Activated naive CD8-positive, alpha-beta T cell treated with anti-CD3 and anti-CD28 coated beads for 36 hours (primary cell): ENCODE measurements around the gene CCNJL. TPM values are rescaled to one million over a fixed set of nuclear protein-coding genes. Genes with fewer than 3 reads are reported as not detected.

Experiments used
- DNase-seq: peaks from one replicate; pipeline ENCODE4 v3.0.0; 2021
- H3K27ac Mint-ChIP-seq: one replicate; pipeline ENCODE4 v1.8.0; 2022; ENCODE audit warnings: mild to moderate bottlenecking, moderate library complexity, mixed read lengths
- H3K27me3 Mint-ChIP-seq: one replicate; pipeline ENCODE4 v1.8.0; 2022; ENCODE audit warnings: mild to moderate bottlenecking, mixed read lengths
- H3K36me3 Mint-ChIP-seq: one replicate; pipeline ENCODE4 v1.8.0; 2021; ENCODE audit warnings: mild to moderate bottlenecking, mixed read lengths
- H3K4me1 Mint-ChIP-seq: one replicate; pipeline ENCODE4 v1.8.0; 2021; ENCODE audit warnings: mixed read lengths
- H3K4me3 Mint-ChIP-seq: one replicate; pipeline ENCODE4 v1.8.0; 2022; ENCODE audit warnings: mild to moderate bottlenecking, moderate library complexity, mixed read lengths
- H3K9me3 Mint-ChIP-seq: one replicate; pipeline ENCODE4 v1.8.0; 2022; ENCODE audit warnings: mixed read lengths
- total RNA-seq, 2 experiments: library from RNA; stranded (reverse); gene quantifications; one replicate each; pipeline ENCODE4 v1.2.3, GENCODE V29; 2021

CCNJL gene, protein sequence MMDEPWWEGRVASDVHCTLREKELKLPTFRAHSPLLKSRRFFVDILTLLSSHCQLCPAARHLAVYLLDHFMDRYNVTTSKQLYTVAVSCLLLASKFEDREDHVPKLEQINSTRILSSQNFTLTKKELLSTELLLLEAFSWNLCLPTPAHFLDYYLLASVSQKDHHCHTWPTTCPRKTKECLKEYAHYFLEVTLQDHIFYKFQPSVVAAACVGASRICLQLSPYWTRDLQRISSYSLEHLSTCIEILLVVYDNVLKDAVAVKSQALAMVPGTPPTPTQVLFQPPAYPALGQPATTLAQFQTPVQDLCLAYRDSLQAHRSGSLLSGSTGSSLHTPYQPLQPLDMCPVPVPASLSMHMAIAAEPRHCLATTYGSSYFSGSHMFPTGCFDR
- total RNA-seq = not detected

DNA sequence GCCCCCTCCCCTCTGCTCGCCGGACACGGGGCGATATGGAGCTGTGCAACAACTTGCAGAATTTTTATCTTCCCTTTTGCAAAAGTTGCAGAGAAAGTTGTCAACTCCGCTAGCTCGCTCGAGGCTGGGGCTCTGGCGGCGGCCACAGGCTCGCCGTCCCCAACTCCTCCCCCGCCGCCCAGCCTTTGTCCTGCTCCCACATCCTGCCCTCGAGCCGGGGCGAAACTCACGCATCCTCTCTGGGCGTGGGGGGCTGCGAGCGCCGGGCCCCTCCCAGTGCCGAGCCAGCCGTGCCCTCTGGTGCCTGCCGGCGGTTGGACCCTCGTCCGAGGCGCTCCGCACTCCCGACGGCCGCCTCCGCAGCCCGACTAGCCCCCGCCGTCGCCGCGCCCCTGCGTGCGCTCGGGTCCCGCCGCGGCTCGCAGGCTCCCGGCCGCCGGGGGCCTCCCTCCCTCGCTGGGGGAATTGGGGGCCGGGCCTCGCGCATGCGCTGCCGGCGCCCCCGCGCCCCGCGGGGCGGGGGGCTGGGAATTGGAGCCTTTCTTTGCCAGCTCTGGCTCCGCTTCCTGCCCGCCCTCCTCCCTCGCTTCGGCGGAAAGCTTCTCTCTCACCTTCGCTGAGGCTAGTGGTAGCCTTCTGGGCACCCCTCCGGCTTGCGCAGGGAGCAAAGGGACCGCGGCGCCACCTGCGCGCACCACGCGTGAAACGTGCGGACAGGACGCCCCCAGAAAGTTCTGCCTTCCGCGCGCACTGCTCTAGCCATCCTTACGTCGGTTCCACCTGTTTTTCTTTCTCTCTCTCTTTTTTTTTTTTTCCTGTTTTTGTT lies at the start of gene CCNJL:
Gene CCNJL (minus strand): TSS at position 431 of the 826 bp plus-strand sequence. CDS start 641 bp downstream, outside the sequence.
- Mint-ChIP-seq H3K4me3 (peak within 1 kb of the TSS; percentile 76), H3K4me1 (peaks cover 6% of the 10 kb centered on the region), H3K36me3 (no peaks in the 10 kb centered on the region), H3K9me3 (no peaks in the 10 kb centered on the region), H3K27me3 (peaks cover 79% of the 10 kb centered on the region), H3K27ac (no peak within 1 kb of the TSS)
- DNase-seq = peak; percentile 18

DNA sequence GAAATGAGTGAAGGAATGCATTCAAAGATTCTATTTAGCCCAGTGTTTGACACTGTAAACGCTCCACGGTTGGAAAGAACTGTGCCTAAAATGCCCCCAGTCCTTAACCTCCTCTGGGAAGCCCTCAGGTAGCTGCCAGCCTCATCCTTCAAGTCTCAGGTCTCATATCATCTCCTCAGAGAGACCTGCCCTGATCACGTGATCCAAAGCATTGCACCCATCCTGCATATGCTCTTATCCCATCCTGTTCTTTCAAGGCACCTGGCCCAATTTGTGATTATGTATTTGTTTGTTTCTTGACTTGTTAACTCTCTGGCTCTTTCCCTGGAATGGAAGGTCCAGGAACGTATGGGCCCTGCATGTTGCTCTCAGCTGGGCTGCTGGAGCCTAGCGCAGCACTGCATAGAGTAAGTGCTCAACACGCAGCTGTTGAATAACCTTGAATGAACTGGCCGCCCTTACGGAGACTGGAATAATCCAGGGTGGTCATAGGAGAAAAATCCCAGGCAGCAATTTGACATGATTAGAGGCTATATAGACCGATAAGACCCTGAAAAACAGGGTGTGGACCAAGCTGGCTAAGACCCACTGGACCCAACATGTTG lies 49.4 kb upstream of the CCNJL start:
- H3K27ac Mint-ChIP-seq = no peak overlapping the region
- DNase-seq = no peak
- no peaks in the 10 kb centered on the region for H3K9me3 Mint-ChIP-seq
- H3K4me1 Mint-ChIP-seq = no peaks in the 10 kb centered on the region
- no peak overlapping the region for H3K4me3 Mint-ChIP-seq
- H3K27me3 Mint-ChIP-seq = peaks cover 11% of the 10 kb centered on the region
- no peaks in the 10 kb centered on the region for H3K36me3 Mint-ChIP-seq

DNA sequence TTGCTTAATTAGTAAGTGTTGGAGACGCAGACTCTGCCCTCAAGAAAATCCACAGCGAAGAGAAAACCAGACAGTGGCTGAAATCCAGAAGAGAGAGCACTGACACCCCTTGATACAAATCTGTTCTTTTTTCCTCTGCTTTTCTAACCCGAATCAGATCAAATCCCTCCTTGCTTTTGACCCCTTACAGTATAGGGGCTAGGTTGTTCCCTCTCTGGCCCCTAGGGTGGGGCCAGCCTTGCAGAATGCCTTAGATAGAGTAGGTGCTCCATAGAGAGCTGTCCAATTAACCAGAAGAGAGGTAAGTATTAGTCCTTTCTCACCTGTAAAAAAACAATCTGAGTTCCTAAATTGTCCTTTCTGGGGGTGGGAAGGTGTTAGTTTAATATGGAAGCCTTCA lies 47.9 kb upstream of the CCNJL start:
- no peaks in the 10 kb centered on the region for H3K4me1 Mint-ChIP-seq
- H3K36me3 Mint-ChIP-seq = no peaks in the 10 kb centered on the region
- no peaks in the 10 kb centered on the region for H3K9me3 Mint-ChIP-seq
- H3K27me3 Mint-ChIP-seq = peaks cover 10% of the 10 kb centered on the region
- H3K27ac Mint-ChIP-seq = no peak overlapping the region
- no peak overlapping the region for H3K4me3 Mint-ChIP-seq
- no peak for DNase-seq

DNA sequence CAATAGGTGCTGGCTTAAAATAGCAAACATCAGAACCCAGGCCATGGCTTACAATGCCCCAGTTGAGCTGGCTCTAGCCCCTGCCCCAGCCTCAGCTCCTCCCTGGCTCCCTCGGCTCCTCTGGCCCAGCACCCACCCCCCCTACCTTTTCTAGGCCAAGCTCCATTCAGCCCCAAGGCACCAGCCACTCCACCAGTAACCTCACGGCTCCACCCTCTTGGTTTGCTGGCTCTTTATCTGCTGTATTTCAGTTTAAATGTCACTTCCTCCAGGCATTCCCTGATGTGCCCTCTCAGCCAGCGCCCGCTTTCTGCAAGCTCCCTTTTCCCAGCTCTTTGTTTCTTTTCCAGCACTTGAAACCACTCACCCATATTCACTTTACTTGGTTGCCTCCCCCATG lies 47.5 kb upstream of the CCNJL start:
- H3K36me3 Mint-ChIP-seq = no peaks in the 10 kb centered on the region
- H3K9me3 Mint-ChIP-seq = no peaks in the 10 kb centered on the region
- no peaks in the 10 kb centered on the region for H3K4me1 Mint-ChIP-seq
- DNase-seq = no peak
- no peak overlapping the region for H3K27ac Mint-ChIP-seq
- H3K4me3 Mint-ChIP-seq = no peak overlapping the region
- H3K27me3 Mint-ChIP-seq = peaks cover 6% of the 10 kb centered on the region

DNA sequence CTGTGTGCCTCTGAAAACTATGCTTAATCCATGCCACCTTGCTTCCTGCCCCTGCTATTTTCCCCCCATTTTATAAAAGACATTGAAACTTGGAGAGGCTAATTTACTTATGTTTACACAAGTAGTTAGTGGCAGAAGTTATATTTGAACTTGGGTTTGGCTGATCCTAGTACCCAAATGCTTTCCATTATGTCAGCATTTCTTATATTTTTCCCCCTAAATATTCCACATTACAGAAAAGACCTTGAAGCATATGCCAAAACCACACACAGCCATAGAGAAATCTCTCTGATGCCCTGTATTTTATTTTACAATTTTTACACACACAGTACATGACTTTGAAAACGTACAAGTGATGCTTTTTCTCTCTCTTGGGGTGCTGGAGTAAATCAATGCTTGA lies 46.9 kb upstream of the CCNJL start:
- no peak overlapping the region for H3K27ac Mint-ChIP-seq

DNA sequence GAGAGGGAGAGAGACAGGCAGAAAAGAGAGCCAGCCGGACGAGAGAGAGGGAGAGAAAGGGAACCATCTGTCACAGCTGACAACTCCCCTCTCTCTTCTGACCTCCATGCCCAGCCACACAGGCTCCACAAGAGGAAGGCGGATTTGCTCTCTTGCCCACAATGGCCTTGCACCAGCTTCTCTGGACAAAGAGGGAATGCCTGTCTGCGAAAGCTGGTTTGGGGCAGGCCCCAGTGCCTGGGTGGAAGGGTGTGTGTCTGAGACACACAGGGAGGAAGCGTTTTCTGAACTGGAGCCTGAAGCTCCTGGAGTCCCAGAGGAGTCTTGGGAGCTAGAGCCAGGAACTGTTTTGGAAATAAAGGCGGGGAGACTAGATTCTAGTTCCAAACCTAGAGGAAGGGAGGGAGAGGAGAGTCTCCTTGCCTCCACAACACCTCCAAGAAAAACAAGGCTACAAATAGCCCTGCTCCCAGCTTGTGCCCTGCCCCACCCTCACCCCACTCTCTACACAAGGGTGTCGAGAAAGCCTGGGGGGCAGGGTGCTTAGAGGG lies 45.6 kb upstream of the CCNJL start:
- H3K27me3 Mint-ChIP-seq = peaks cover 6% of the 10 kb centered on the region
- H3K36me3 Mint-ChIP-seq = no peaks in the 10 kb centered on the region
- H3K9me3 Mint-ChIP-seq = no peaks in the 10 kb centered on the region
- no peak overlapping the region for H3K27ac Mint-ChIP-seq
- no peak overlapping the region for H3K4me3 Mint-ChIP-seq
- no peak for DNase-seq
- no peaks in the 10 kb centered on the region for H3K4me1 Mint-ChIP-seq

More for the DNA sequence above, 46.9 kb upstream of the CCNJL start:
- DNase-seq = no peak
- Mint-ChIP-seq H3K36me3 (no peaks in the 10 kb centered on the region), H3K27me3 (peaks cover 6% of the 10 kb centered on the region), H3K4me3 (no peak overlapping the region), H3K9me3 (no peaks in the 10 kb centered on the region), H3K4me1 (no peaks in the 10 kb centered on the region)

DNA sequence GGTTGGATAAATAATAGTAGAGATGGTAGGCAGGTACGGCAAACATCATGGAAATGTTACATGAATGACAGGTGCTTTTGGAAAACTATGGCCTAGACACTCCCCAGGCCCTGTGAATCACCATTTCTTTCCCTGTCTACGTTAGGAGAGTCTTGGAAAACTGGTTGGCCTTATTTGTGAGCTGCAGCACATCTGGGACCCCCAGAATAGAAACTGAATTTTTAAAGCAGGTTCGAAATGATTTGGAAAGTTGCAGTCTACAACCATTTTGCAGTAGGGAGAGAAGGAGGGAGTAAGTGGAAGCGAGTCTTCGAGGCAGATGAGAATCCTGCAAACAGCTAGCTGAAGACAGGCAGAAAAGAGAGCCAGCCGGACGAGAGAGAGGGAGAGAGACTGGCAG lies 45.0 kb upstream of the CCNJL start:
- no peak for DNase-seq
- no peak overlapping the region for H3K4me3 Mint-ChIP-seq
- no peaks in the 10 kb centered on the region for H3K9me3 Mint-ChIP-seq
- no peaks in the 10 kb centered on the region for H3K4me1 Mint-ChIP-seq
- peaks cover 6% of the 10 kb centered on the region for H3K27me3 Mint-ChIP-seq
- H3K36me3 Mint-ChIP-seq = no peaks in the 10 kb centered on the region
- H3K27ac Mint-ChIP-seq = no peak overlapping the region

DNA sequence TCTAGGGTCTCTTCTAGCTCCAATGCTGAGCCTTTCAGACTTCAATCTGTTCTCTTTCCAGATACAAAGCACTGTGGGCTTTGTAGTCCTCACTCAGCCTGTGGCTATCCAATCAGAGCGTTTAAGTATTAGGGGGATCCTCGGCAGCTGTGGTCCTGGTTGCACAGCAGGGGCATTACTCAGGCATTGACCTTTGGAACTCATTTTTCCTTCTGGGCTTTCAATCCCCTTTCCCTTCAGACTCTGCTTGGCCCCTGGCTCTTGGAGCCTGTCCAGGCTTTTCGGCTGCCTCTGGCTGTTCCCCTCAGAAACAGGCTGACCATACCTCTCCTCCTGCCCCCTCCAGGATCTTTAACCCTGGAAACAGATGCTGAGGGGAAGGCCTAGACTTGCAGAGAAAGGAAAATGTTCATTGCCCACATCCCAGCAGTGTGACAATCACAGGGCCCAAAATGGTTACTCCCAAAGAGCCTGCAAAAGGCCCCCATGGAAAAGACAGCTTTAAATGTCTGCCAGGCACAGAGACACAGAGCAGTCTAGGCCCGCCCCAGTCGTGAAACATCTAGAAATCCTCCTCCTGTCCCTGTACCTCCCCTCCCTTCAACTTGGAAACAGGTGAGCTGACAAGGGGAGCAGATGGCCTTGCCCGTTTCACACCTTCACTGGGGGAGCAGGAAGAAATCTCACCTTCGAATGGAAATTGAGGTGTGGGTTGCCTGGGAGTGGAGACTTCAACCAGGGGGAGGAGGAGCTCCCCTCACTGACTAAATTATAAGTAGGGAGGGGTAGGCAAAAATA lies 44.4 kb upstream of the CCNJL start:
- no peak overlapping the region for H3K4me3 Mint-ChIP-seq
- H3K9me3 Mint-ChIP-seq = no peaks in the 10 kb centered on the region
- no peaks in the 10 kb centered on the region for H3K4me1 Mint-ChIP-seq
- H3K36me3 Mint-ChIP-seq = no peaks in the 10 kb centered on the region
- peak overlapping the region; percentile 11 for H3K27ac Mint-ChIP-seq
- DNase-seq = no peak
- H3K27me3 Mint-ChIP-seq = peaks cover 6% of the 10 kb centered on the region

DNA sequence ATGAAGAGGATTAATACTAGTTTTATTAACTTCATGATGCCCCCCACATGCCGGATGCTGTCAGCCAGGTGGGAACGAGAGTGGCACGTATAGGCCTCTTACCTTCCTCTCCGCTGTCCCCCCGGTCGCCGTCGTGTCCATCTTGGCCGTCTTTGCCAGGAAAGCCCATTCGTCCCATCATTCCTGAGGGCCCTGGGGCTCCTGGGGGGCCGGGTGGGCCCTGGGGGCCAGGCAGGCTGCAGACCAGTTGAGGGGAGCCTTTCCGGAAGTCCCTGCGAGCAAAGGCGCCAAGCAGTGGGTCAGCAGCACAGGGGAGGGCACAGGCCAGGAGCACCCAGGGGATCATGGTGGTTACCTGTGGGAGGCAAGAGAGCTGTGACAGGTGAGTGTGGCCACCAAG lies 42.3 kb upstream of the CCNJL start:
- Mint-ChIP-seq H3K4me3 (no peak overlapping the region), H3K9me3 (no peaks in the 10 kb centered on the region), H3K36me3 (no peaks in the 10 kb centered on the region), H3K4me1 (no peaks in the 10 kb centered on the region), H3K27me3 (no peaks in the 10 kb centered on the region), H3K27ac (no peak overlapping the region)
- DNase-seq = no peak

DNA sequence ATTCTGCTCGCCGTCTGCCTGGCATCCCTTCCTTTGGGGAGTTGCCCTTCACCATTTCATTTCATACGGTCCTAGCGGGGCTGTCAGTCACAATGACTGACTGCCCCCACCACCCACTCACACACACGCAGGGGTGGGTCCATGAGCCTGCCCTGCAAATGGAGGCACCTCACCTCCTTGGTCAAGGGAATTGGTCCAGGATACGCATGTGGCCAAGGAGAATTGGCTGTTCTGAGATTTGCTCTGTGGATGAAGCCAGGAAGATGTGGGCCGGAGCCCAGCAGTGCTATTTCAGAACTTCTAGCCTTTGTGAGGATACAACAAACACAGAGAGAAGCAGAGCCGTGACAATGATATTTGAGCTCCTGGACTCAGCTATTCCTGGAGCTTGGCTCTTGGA lies 41.0 kb upstream of the CCNJL start:
- Mint-ChIP-seq H3K4me3 (no peak overlapping the region), H3K9me3 (no peaks in the 10 kb centered on the region), H3K4me1 (no peaks in the 10 kb centered on the region), H3K27ac (no peak overlapping the region), H3K27me3 (no peaks in the 10 kb centered on the region), H3K36me3 (no peaks in the 10 kb centered on the region)
- DNase-seq = no peak

DNA sequence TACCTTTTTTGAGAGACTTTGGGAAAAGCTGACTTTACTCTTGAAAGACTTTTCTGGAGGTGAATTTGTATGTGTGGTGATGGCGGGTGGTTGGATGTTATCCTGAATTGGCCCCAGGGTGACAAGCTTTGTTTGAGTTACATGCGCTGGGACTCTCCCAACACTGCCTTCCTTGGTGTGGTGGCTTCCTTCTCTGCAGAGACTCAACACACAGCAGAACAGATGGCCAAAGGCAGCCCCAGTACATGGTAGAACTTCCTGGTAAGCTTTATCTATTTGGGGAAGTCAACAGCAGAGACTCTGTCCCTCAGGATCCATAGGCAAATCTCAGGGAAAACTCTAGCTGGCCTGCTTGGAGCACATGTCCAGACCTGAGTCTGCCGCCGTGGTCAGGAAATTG lies 39.9 kb upstream of the CCNJL start:
- no peak for DNase-seq
- no peaks in the 10 kb centered on the region for H3K36me3 Mint-ChIP-seq
- H3K27ac Mint-ChIP-seq = no peak overlapping the region
- no peaks in the 10 kb centered on the region for H3K27me3 Mint-ChIP-seq
- no peaks in the 10 kb centered on the region for H3K4me1 Mint-ChIP-seq
- H3K4me3 Mint-ChIP-seq = no peak overlapping the region
- H3K9me3 Mint-ChIP-seq = no peaks in the 10 kb centered on the region

DNA sequence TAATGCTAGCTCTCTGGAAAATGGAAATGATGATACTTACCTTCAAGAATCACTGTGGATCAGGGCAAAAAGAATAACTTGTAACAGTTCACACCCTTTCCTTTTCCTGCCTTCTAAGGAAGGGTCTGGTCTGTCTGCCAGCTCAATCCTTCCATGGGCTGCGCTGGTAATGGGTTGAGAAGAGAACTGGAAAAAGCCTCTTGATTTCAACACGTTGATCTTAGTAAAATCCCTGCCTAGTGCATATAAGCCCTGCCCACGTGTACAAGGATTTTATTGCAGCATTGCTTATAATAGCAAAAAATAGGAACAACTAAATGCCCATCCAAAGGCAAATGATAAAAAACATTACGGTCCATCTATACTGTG lies 37.6 kb upstream of the CCNJL start:
- H3K4me1 Mint-ChIP-seq = no peaks in the 10 kb centered on the region
- DNase-seq = no peak
- no peak overlapping the region for H3K4me3 Mint-ChIP-seq
- no peaks in the 10 kb centered on the region for H3K36me3 Mint-ChIP-seq
- no peaks in the 10 kb centered on the region for H3K27me3 Mint-ChIP-seq
- H3K9me3 Mint-ChIP-seq = no peaks in the 10 kb centered on the region
- H3K27ac Mint-ChIP-seq = no peak overlapping the region

DNA sequence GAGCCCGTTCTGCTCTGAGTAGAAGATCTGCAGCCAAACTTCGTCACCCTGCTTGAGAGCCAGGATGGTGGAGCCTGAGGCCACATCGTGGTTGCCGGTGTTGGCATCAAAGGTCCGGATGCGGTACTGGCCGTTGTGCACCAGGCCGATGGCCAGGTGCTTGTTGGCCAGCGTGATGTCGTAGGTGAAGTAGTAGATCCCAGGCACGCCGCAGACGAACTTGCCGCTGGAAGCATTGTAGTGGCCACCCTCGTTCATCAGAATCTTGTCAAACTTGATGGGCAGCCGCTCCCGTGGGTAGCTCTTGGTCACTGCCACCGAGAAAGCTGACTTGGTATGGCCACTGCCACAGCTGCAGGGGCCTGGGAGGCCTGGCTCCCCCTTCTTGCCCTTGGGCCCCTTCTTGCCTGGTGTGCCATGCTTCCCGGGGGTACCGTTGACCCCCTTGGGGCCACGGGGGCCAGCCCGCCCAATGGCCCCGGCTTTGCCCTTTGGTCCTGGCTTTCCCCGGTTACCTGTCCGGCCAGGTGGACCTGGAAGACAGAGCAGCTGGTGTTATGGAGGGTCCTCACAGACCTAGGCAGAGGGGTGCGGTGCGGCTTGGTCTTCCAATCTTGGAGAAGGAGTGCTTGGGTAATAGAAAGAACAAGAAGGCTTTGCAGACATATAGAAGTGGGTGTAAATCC lies 37.0 kb upstream of the CCNJL start:
- DNase-seq = no peak

DNA sequence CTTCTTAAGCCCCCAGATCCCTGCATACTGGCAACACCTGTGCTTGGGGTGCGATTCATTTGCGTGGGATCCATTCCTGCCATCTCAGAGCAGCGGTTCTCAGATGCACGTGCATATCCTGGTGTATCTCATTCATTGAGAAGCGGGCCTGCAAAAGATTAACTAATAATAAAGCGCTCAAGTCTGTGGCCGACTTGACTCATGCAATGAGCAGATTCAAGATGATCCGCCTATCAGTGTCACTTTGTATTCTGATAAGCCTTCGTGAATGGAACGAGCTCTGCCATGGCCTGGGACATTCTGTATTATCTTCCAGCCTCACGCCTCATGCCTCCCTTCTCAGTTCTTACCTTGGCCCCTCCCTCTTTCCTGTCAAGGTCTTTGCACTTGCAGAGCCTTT lies 35.7 kb upstream of the CCNJL start:
- H3K9me3 Mint-ChIP-seq = no peaks in the 10 kb centered on the region
- DNase-seq = no peak
- no peak overlapping the region for H3K27ac Mint-ChIP-seq
- H3K36me3 Mint-ChIP-seq = no peaks in the 10 kb centered on the region
- no peak overlapping the region for H3K4me3 Mint-ChIP-seq
- H3K27me3 Mint-ChIP-seq = no peaks in the 10 kb centered on the region
- H3K4me1 Mint-ChIP-seq = no peaks in the 10 kb centered on the region

More for the DNA sequence above, 37.0 kb upstream of the CCNJL start:
- Mint-ChIP-seq H3K27me3 (no peaks in the 10 kb centered on the region), H3K4me3 (no peak overlapping the region), H3K36me3 (no peaks in the 10 kb centered on the region), H3K9me3 (no peaks in the 10 kb centered on the region), H3K4me1 (no peaks in the 10 kb centered on the region), H3K27ac (no peak overlapping the region)
